ENCODE measurements around the gene NPTXR.

NPTXR gene

GRCh38 chr22:38881464-38881871 is 37.6 kb upstream of the NPTXR start:
- H3K4me3 ChIP-seq (ENCODE audit: low read length) = no peak overlapping the region
- DNase-seq (ENCODE audit: low read depth) = no peak
- no peak for TF ChIP-seq CTCF (conservative IDR thresholded peaks at IDR 0.05; ENCODE audit: low read depth, low read length)

GRCh38 chr22:38879961-38880360 is 36.1 kb upstream of the NPTXR start:
- TF ChIP-seq CTCF (conservative IDR thresholded peaks at IDR 0.05; ENCODE audit: low read depth, low read length) = no peak
- DNase-seq (ENCODE audit: low read depth) = no peak
- H3K4me3 ChIP-seq (ENCODE audit: low read length) = no peak overlapping the region

- H3K4me3 ChIP-seq (ENCODE audit: low read length) = no peak overlapping the region
- TF ChIP-seq CTCF (conservative IDR thresholded peaks at IDR 0.05; ENCODE audit: low read depth, low read length) = no peak
- DNase-seq (ENCODE audit: low read depth) = no peak
Observed at GRCh38 chr22:38879108-38879729, 35.4 kb upstream of the NPTXR start.

GRCh38 chr22:38878001-38878400 is 34.2 kb upstream of the NPTXR start:
- no peak for DNase-seq (ENCODE audit: low read depth)
- no peak for TF ChIP-seq CTCF (conservative IDR thresholded peaks at IDR 0.05; ENCODE audit: low read depth, low read length)
- no peak overlapping the region for H3K4me3 ChIP-seq (ENCODE audit: low read length)

GRCh38 chr22:38874529-38875222 is 30.8 kb upstream of the NPTXR start:
- DNase-seq (ENCODE audit: low read depth) = no peak
- no peak for TF ChIP-seq CTCF (conservative IDR thresholded peaks at IDR 0.05; ENCODE audit: low read depth, low read length)

GRCh38 chr22:38873469-38874411 is 29.9 kb upstream of the NPTXR start:
- H3K4me3 ChIP-seq (ENCODE audit: low read length) = no peak overlapping the region
- DNase-seq (ENCODE audit: low read depth) = no peak
- no peak for TF ChIP-seq CTCF (conservative IDR thresholded peaks at IDR 0.05; ENCODE audit: low read depth, low read length)

More at GRCh38 chr22:38874529-38875222, 30.8 kb upstream of the NPTXR start:
- no peak overlapping the region for H3K4me3 ChIP-seq (ENCODE audit: low read length)
